WTC11 (cell line): ENCODE results near the gene RXRA.

Experiments
- CTCF ChIP-seq: fragments of 200-600 bp; IDR thresholded peaks from 2 replicates; pipeline ENCODE4 v1.8.0; 2022; ENCODE audit warnings: antibody characterized with exemption
- MAX ChIP-seq: sonication (generic); formaldehyde crosslinking; IDR thresholded peaks from 2 replicates; pipeline ENCODE4 v1.8.0; 2022; ENCODE audit warnings: mild to moderate bottlenecking, missing genetic modification reagents
- SP1 ChIP-seq: sonication (generic); formaldehyde crosslinking; conservative IDR thresholded peaks from 2 replicates; pipeline ENCODE4 v1.8.1; 2022; ENCODE audit warnings: missing genetic modification reagents
- TEAD4 ChIP-seq: sonication (generic); formaldehyde crosslinking; IDR thresholded peaks from 2 replicates; pipeline ENCODE4 v1.8.0; 2022; ENCODE audit warnings: mild to moderate bottlenecking, missing genetic modification reagents
- TF ChIP-seq, protein P1 (sequence below): sonication (generic); formaldehyde crosslinking; IDR thresholded peaks from 2 replicates; pipeline ENCODE4 v1.8.1; 2023; ENCODE audit warnings: mild to moderate bottlenecking, missing genetic modification reagents, moderate library complexity

DNA sequence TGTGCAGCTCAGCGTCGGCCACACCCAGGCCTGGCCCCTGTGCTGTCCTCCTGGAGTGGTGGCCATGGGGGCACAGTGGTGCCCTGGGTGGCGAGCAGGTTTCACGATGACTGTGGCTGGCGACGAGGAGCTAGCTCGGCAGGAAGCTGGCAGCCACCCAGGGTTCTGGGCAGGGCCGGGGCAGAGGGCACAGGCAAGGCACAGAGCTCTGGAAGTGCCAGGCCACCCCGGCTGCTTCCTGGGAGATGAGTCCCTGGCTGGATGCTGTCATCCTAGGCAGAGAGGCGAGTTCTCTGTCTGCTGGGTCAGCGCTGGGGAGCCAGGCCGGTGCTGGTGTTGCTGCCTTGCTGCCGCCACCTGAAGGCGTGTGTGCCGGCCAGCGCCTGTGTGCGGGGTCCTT is 51.7 kb downstream of the RXRA start:
- no peak for TF ChIP-seq CTCF
- TF ChIP-seq TEAD4, result no peak
- no peak for TF ChIP-seq SP1 (CRISPR knock-in tag)
- TF ChIP-seq, protein P1, sequence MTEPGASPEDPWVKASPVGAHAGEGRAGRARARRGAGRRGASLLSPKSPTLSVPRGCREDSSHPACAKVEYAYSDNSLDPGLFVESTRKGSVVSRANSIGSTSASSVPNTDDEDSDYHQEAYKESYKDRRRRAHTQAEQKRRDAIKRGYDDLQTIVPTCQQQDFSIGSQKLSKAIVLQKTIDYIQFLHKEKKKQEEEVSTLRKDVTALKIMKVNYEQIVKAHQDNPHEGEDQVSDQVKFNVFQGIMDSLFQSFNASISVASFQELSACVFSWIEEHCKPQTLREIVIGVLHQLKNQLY (CRISPR knock-in tag), result no peak
- TF ChIP-seq MAX, result no peak
